PC-3 (cell line): Measurements from ENCODE around the gene TNNT2.

Source experiments
- CTCF ChIP-seq: fragments of 300-600 bp; sonication (generic); conservative IDR thresholded peaks from 2 replicates; pipeline ENCODE4 v1.5.1; 2017; ENCODE audit warnings: antibody characterized with exemption, low read depth, mild to moderate bottlenecking, low read length
- EZH2phosphoT487 ChIP-seq: fragments of 300-600 bp; sonication (generic); IDR thresholded peaks from 2 replicates; pipeline ENCODE4 v1.6.1; 2018; ENCODE audit warnings: mild to moderate bottlenecking, antibody characterized with exemption, low read length, borderline replicate concordance

- TF ChIP-seq CTCF (no peak), EZH2phosphoT487 (no peak)
Measured at GRCh38 chr1:201386208-201386607, 8.7 kb upstream of the TNNT2 start.
